Muscle layer of duodenum (tissue), 2 donors: ENCODE data around the gene PTGFR.

Source experiments
- H3K27ac ChIP-seq: one replicate; pipeline ENCODE4 v1.7.0; 2013; ENCODE audit warnings: mild to moderate bottlenecking, low read length
- H3K27me3 ChIP-seq: one replicate; pipeline ENCODE4 v1.7.0; 2013; ENCODE audit warnings: low read depth, mild to moderate bottlenecking, control low read depth, low read length
- H3K36me3 ChIP-seq, 2 donors: one replicate each; pipeline ENCODE4 v1.7.0; 2013; ENCODE audit warnings: low read length in 2 of 2, control low read depth in 1 of 2, mild to moderate bottlenecking in 1 of 2; ENCODE audit not compliant: insufficient read depth in 2 of 2, control insufficient read depth in 1 of 2
- H3K4me1 ChIP-seq, 2 donors: one replicate each; pipeline ENCODE4 v1.7.0; 2013; ENCODE audit warnings: low read length in 2 of 2, mild to moderate bottlenecking in 2 of 2, control low read depth in 1 of 2, moderate library complexity in 1 of 2; ENCODE audit not compliant: insufficient read depth in 2 of 2, control insufficient read depth in 1 of 2
- H3K4me3 ChIP-seq, 2 donors: one replicate each; pipeline ENCODE4 v1.7.0; 2013; ENCODE audit warnings: low read length in 2 of 2, low read depth in 1 of 2, mild to moderate bottlenecking in 1 of 2
- H3K9me3 ChIP-seq, 2 donors: one replicate each; pipeline ENCODE4 v1.7.0; 2013; ENCODE audit warnings: low read length in 2 of 2, control low read depth in 1 of 2, mild to moderate bottlenecking in 1 of 2; ENCODE audit not compliant: control insufficient read depth in 1 of 2
- donor health status: healthy.

The PTGFR gene

DNA sequence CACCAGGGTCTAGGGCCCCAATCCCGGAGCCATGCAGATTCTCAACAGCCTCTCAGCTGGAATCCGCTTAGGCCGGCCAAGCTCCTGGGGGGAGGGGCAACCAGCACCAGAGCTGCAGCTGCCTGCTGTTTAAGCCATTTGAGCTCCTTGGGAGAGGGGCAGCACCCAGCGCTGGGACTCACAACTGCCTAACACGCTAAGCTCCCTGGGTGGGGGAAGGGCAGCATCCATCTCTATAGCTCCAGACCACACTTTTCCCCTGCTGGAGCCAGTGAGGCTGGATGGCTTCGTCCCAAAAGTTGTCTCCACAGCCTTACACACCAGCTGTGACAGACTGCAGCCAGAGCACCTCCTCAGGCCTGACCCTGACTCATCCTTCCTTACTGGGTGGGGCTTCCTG, 6.9 kb upstream of the PTGFR start:
- Histone ChIP-seq H3K4me3 (no peak overlapping the region), H3K36me3 (no peaks in the 10 kb centered on the region), H3K9me3 (no peaks in the 10 kb centered on the region), H3K27ac (no peak overlapping the region), H3K4me1 (no peaks in the 10 kb centered on the region), H3K27me3 (no peaks in the 10 kb centered on the region)

DNA sequence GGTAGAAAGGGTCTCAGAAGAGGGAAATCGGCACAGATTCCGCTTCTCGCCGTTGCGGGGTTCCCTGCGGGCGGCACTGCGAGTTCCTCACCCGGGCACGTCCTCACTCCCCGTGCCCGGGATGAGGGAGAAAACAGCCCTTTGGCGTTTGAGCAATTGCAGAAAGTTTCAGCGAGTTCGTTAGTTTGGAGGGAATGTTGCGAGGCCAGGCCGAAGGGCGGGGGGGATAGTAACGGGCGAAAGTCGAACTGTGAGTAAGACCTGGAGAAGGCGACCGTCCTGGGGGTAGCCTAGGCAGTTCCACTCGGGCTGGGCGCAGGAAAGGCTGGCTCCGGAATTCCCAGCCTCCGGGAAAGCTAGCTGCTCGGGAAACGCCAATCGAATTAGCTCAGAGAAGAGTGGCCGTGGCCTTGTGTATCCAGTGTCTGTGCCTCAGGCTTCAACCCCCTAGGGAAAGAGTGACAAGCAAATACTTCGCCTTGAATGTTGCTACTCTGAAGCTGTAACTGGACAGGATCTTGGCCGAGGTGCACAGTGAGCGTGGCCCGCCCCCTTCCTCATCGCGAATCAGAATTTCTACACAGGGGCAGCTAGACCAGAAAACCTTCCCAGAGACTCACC, 787 bp downstream of the PTGFR start:
- Histone ChIP-seq H3K9me3 (no peaks in the 10 kb centered on the region), H3K4me3 (peak overlapping the region; percentile 79 to 82), H3K36me3 (no peaks in the 10 kb centered on the region), H3K4me1 (no peaks in the 10 kb centered on the region), H3K27ac (peak overlapping the region; percentile 83), H3K27me3 (no peaks in the 10 kb centered on the region)

GRCh38 chr1:78492386-78492950, 1.7 kb downstream of the PTGFR start:
- no peaks in the 10 kb centered on the region for H3K4me1 ChIP-seq
- no peaks in the 10 kb centered on the region for H3K36me3 ChIP-seq
- no peaks in the 10 kb centered on the region for H3K27me3 ChIP-seq
- H3K4me3 ChIP-seq, result peak overlapping the region; percentile 79 to 82
- no peaks in the 10 kb centered on the region for H3K9me3 ChIP-seq
- peak overlapping the region; percentile 79 for H3K27ac ChIP-seq

DNA sequence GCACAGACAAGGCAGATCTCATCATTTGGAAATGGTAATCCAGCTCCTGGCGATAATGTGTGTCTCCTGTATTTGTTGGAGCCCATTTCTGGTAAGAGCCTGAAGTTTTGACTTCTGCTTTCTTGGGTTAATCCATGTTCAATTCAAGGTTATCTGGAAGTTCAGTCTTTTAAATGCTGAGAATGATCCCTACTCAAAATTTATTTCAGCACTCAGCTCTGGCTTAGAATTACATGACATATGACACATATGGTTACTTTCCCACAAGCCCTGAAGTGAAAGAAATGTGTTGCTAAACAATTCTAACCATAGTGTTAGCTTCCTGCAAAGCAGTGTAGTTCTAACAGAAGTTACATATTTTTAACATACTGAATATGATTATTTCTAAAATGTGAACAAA, 2.7 kb downstream of the PTGFR start:
- Histone ChIP-seq H3K27ac (no peak overlapping the region), H3K4me1 (no peaks in the 10 kb centered on the region), H3K9me3 (no peaks in the 10 kb centered on the region), H3K36me3 (no peaks in the 10 kb centered on the region), H3K4me3 (peak overlapping the region; percentile 23 to 79), H3K27me3 (no peaks in the 10 kb centered on the region)

GRCh38 chr1:78497201-78497600, 6.4 kb downstream of the PTGFR start:
- no peaks in the 10 kb centered on the region for H3K9me3 ChIP-seq
- no peak overlapping the region for H3K4me3 ChIP-seq
- H3K36me3 ChIP-seq, result no peaks in the 10 kb centered on the region
- H3K4me1 ChIP-seq, result no peaks in the 10 kb centered on the region
- H3K27ac ChIP-seq, result peak overlapping the region; percentile 24
- no peaks in the 10 kb centered on the region for H3K27me3 ChIP-seq

GRCh38 chr1:78500529-78500928, 9.8 kb downstream of the PTGFR start:
- H3K4me1 ChIP-seq, result no peaks in the 10 kb centered on the region

GRCh38 chr1:78501203-78501602, 10.4 kb downstream of the PTGFR start:
- H3K4me3 ChIP-seq, result no peak overlapping the region
- no peaks in the 10 kb centered on the region for H3K36me3 ChIP-seq
- H3K9me3 ChIP-seq, result no peaks in the 10 kb centered on the region
- H3K27me3 ChIP-seq, result no peaks in the 10 kb centered on the region
- no peaks in the 10 kb centered on the region for H3K4me1 ChIP-seq
- H3K27ac ChIP-seq, result no peak overlapping the region

More at GRCh38 chr1:78500529-78500928, 9.8 kb downstream of the PTGFR start:
- Histone ChIP-seq H3K27ac (no peak overlapping the region), H3K9me3 (no peaks in the 10 kb centered on the region), H3K4me3 (no peak overlapping the region), H3K27me3 (no peaks in the 10 kb centered on the region), H3K36me3 (no peaks in the 10 kb centered on the region)

DNA sequence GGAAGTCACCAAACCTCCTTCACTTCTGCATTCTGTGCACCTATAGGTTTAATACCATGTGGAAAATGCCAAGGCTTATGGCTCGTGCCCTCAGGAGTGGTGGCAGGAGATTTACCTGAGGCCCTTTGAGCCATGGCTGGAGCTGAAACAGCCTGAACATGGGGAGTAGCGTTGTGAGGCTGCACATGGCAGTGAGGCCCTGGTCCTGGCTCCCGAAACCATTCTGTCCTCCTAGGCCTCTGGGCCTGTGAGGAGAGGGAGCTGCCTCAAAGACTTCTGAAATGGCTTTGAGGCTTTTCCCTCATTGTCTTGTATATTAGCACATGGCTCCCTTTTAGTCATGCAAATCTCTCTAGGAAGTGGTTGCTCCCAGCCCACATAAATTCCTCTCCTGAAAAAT, 20.6 kb downstream of the PTGFR start:
- Histone ChIP-seq H3K4me1 (no peaks in the 10 kb centered on the region), H3K27ac (no peak overlapping the region), H3K4me3 (no peak overlapping the region), H3K27me3 (no peaks in the 10 kb centered on the region), H3K36me3 (no peaks in the 10 kb centered on the region), H3K9me3 (peaks cover 0 to 8% of the 10 kb centered on the region in 2 donors)

DNA sequence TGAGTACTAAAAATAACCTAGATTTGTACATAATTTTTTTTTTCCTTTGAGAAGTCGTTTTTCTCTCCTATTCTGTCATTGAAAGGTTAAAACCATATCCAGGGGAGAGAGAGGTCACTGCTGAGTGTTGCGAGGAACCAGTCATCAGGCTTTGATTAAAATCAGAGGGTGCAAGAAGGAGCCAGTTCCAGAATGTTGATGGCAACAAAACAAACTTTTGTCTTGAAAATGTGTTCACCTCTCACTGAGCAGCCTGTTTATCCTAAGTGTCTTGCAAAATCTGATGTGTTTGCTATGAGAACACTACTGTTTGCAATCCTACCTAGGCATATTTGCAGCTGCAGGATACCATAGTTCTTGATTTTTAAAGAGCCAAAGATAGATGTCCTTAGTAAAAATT, 25.9 kb downstream of the PTGFR start:
- Histone ChIP-seq H3K27ac (no peak overlapping the region), H3K4me1 (no peaks in the 10 kb centered on the region), H3K4me3 (no peak overlapping the region), H3K27me3 (no peaks in the 10 kb centered on the region), H3K36me3 (no peaks in the 10 kb centered on the region), H3K9me3 (peaks cover 0 to 2% of the 10 kb centered on the region in 2 donors)

DNA sequence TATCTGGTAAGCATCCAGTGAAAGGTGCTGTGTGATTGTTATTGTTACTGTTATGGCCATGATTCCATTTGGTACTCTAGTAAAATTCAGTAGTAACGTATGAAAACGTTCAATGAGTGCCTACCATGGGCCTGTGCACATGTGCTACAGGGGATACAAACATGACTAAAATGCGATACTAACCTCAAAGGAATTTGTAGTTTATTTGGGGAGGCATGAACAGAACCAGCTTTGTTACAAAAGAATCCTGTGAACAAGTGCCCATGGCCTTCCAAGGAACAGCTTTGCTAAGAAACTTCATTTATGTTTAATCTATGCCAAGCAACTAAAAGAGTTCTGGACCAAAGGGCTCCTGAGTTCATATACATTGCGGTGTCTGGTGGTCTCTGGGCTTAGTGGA, 28.7 kb downstream of the PTGFR start:
- no peaks in the 10 kb centered on the region for H3K9me3 ChIP-seq
- no peaks in the 10 kb centered on the region for H3K36me3 ChIP-seq
- no peak overlapping the region for H3K27ac ChIP-seq
- H3K4me1 ChIP-seq, result no peaks in the 10 kb centered on the region
- no peaks in the 10 kb centered on the region for H3K27me3 ChIP-seq
- H3K4me3 ChIP-seq, result no peak overlapping the region

GRCh38 chr1:78520216-78520615, 29.4 kb downstream of the PTGFR start:
- H3K4me1 ChIP-seq, result no peaks in the 10 kb centered on the region
- H3K36me3 ChIP-seq, result no peaks in the 10 kb centered on the region
- H3K4me3 ChIP-seq, result no peak overlapping the region
- H3K9me3 ChIP-seq, result no peaks in the 10 kb centered on the region
- H3K27ac ChIP-seq, result no peak overlapping the region
- no peaks in the 10 kb centered on the region for H3K27me3 ChIP-seq

- Histone ChIP-seq H3K4me3 (no peak overlapping the region), H3K9me3 (no peaks in the 10 kb centered on the region), H3K4me1 (no peaks in the 10 kb centered on the region), H3K27me3 (no peaks in the 10 kb centered on the region), H3K27ac (no peak overlapping the region), H3K36me3 (no peaks in the 10 kb centered on the region)
Measured at GRCh38 chr1:78520843-78521242, 30.1 kb downstream of the PTGFR start.
